Liver (tissue), 9 donors: ENCODE measurements around the gene STX11. TPM values are rescaled to one million over a fixed set of nuclear protein-coding genes. Genes with fewer than 3 reads are reported as not detected.

Experiments
- DNase-seq: peaks from one replicate; pipeline ENCODE4 v3.0.0-alpha.2; 2017; ENCODE audit warnings: low spot score
- H3K27ac ChIP-seq, 2 donors: one replicate each; pipeline ENCODE4 v1.7.0; 2013; ENCODE audit warnings: inconsistent platforms in 2 of 2, low read length in 2 of 2, control low read depth in 1 of 2, low read depth in 1 of 2, mild to moderate bottlenecking in 1 of 2
- H3K27me3 ChIP-seq, 4 donors: one replicate each; pipeline versions ENCODE4 v1.6.1 to v1.7.0; 2013; ENCODE audit warnings: low read length in 3 of 4, inconsistent platforms in 1 of 4, mild to moderate bottlenecking in 1 of 4, moderate library complexity in 1 of 4; ENCODE audit not compliant: control insufficient read depth in 4 of 4, insufficient read depth in 4 of 4
- H3K36me3 ChIP-seq, 4 donors: one replicate each; pipeline versions ENCODE4 v1.6.1 to v1.7.0; 2013; ENCODE audit warnings: low read length in 3 of 4, mild to moderate bottlenecking in 3 of 4, low read depth in 1 of 4, moderate library complexity in 1 of 4; ENCODE audit not compliant: control insufficient read depth in 4 of 4, insufficient read depth in 3 of 4
- H3K4me1 ChIP-seq, 4 donors: one replicate each; pipeline versions ENCODE4 v1.6.1 to v1.7.0; 2013; ENCODE audit warnings: low read length in 3 of 4, mild to moderate bottlenecking in 3 of 4, moderate library complexity in 1 of 4; ENCODE audit not compliant: control insufficient read depth in 4 of 4, insufficient read depth in 4 of 4
- H3K4me3 ChIP-seq, 3 donors: one replicate each; pipeline versions ENCODE4 v1.6.1 to v1.7.0; 2013; ENCODE audit warnings: low read length in 3 of 3, control low read depth in 1 of 3, low read depth in 1 of 3, mild to moderate bottlenecking in 1 of 3
- H3K9ac ChIP-seq, 2 donors: one replicate each; pipeline ENCODE4 v1.7.0; 2013; ENCODE audit warnings: low read length in 2 of 2, mild to moderate bottlenecking in 2 of 2, moderate library complexity in 2 of 2, control low read depth in 1 of 2, low read depth in 1 of 2
- H3K9me3 ChIP-seq, 4 donors: one replicate each; pipeline versions ENCODE4 v1.6.1 to v1.7.0; 2013; ENCODE audit warnings: low read length in 3 of 4; ENCODE audit not compliant: control insufficient read depth in 4 of 4
- EGR1 ChIP-seq, 2 donors: IDR thresholded peaks; 2 replicates each; pipeline ENCODE4 v1.6.1; 2016 to 2018; ENCODE audit warnings: antibody characterized with exemption in 2 of 2, low read depth in 2 of 2
- FOXA1 ChIP-seq: IDR thresholded peaks from 2 replicates; pipeline ENCODE4 v1.6.1; 2016; ENCODE audit warnings: antibody characterized with exemption
- FOXA2 ChIP-seq: IDR thresholded peaks from 2 replicates; pipeline ENCODE4 v1.6.1; 2016; ENCODE audit warnings: antibody characterized with exemption
- GABPA ChIP-seq, 2 donors: IDR thresholded peaks in 1 of 2; conservative IDR thresholded peaks in 1 of 2; 2 replicates each; pipeline ENCODE4 v1.6.1; 2016; ENCODE audit warnings: antibody characterized with exemption in 2 of 2, mild to moderate bottlenecking in 1 of 2, moderate library complexity in 1 of 2
- HNF4A ChIP-seq, 2 donors: conservative IDR thresholded peaks; 2 replicates each; pipeline ENCODE4 v1.6.1; 2016; ENCODE audit warnings: antibody characterized with exemption in 2 of 2, mild to moderate bottlenecking in 2 of 2
- HNF4G ChIP-seq: IDR thresholded peaks from 2 replicates; pipeline ENCODE4 v1.6.1; 2016; ENCODE audit warnings: antibody characterized with exemption
- JUND ChIP-seq, 2 donors: IDR thresholded peaks; 2 replicates each; pipeline ENCODE4 v1.6.1; 2016; ENCODE audit warnings: antibody characterized with exemption in 2 of 2
- NR2F2 ChIP-seq: IDR thresholded peaks from 2 replicates; pipeline ENCODE4 v1.6.1; 2016; ENCODE audit warnings: antibody characterized with exemption
- RAD21 ChIP-seq, 2 donors: IDR thresholded peaks; 2 replicates each; pipeline ENCODE4 v1.6.1; 2016; ENCODE audit warnings: antibody characterized with exemption in 2 of 2, mild to moderate bottlenecking in 2 of 2
- RXRA ChIP-seq, 2 donors: IDR thresholded peaks; 2 replicates each; pipeline ENCODE4 v1.6.1; 2017 to 2018; ENCODE audit warnings: antibody characterized with exemption in 2 of 2, mild to moderate bottlenecking in 1 of 2
- SP1 ChIP-seq: IDR thresholded peaks from 2 replicates; pipeline ENCODE4 v1.6.1; 2018; ENCODE audit warnings: antibody characterized with exemption, mild to moderate bottlenecking
- TAF1 ChIP-seq: conservative IDR thresholded peaks from 2 replicates; pipeline ENCODE4 v1.6.1; 2016; ENCODE audit warnings: antibody characterized with exemption, mild to moderate bottlenecking
- WGBS: extraction: QIAGEN DNeasy Blood & Tissue Kit; methylation state at CpG from one replicate; pipeline ENCODE4 v1.1.7; 2013; 5-methylcytosine and 5-hydroxymethylcytosine counted together
- polyA plus RNA-seq, 2 donors: library from polyadenylated mRNA; stranded (reverse) in 1 of 2; unstranded in 1 of 2; fragments of 200-250 nt in 1 of 2; fragments of >200 nt in 1 of 2; fragmentation: Nextera tagmentation in 1 of 2; extraction: Ambion mirVana in 1 of 2; gene quantifications; one replicate each; pipeline versions ENCODE4 v1.2.1 to v1.2.3, GENCODE V29; 2013 to 2015
- total RNA-seq, 2 donors: library from RNA; depleted of rRNA; stranded (reverse); fragments of >200 nt; gene quantifications; one replicate each; pipeline ENCODE4 v1.2.3, GENCODE V29; 2014
- TF ChIP-seq, protein P1 (sequence below): IDR thresholded peaks from 2 replicates; pipeline ENCODE4 v1.6.1; 2016; ENCODE audit warnings: antibody characterized with exemption
- TF ChIP-seq, protein P2 (sequence below): fragments of 150-350 bp; IDR thresholded peaks from 2 replicates; pipeline ENCODE4 v1.5.1; 2017; ENCODE audit warnings: improper control_type of control experiment, low read depth, low read length; ENCODE audit not compliant: missing input control
- TF ChIP-seq, protein P3 (sequence below): IDR thresholded peaks from 2 replicates; pipeline ENCODE4 v1.6.1; 2016; ENCODE audit warnings: antibody characterized with exemption
- TF ChIP-seq, protein P4 (sequence below): IDR thresholded peaks from 2 replicates; pipeline ENCODE4 v1.6.1; 2016; ENCODE audit warnings: antibody characterized with exemption
- TF ChIP-seq, protein P5 (sequence below): IDR thresholded peaks from 2 replicates; pipeline ENCODE4 v1.6.1; 2016; ENCODE audit warnings: antibody characterized with exemption, mild to moderate bottlenecking
- donor health status: healthy.
- donor health status: healthy.
- donor health status: healthy.
- donor health status: healthy.
- donor health status: healthy.

The STX11 gene
- total and polyA plus RNA-seq, 4 donors = 1.3 to 4.9 (median 3.4) TPM

DNA sequence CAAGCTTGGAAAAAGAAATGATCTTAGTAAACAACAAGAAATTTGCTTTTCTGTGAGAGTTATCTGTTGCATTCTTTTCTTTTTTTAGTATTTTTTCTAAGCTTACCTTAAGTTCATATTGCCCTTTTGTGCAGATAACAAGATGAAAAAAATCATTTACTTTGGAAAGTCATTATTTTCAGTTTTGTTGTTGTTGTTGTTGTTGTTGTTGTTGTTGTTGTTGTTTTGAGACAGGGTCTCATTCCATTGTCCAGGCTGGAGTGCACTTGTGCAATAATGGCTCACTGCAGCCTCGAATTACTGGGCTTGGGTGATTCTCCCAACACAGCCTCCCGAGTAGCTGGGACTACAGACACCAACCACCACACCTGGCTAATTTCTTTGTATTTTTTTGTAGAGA is 8.8 kb upstream of the STX11 start:
- TF ChIP-seq, protein P1, sequence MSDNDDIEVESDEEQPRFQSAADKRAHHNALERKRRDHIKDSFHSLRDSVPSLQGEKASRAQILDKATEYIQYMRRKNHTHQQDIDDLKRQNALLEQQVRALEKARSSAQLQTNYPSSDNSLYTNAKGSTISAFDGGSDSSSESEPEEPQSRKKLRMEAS = no peak
- TF ChIP-seq JUND (IDR thresholded peaks at IDR 0.05) (no peak), RXRA (IDR thresholded peaks at IDR 0.05) (no peak), NR2F2 (no peak), RAD21 (IDR thresholded peaks at IDR 0.05) (no peak), SP1 (no peak), GABPA (IDR thresholded peaks at IDR 0.05 in 1 of 2, conservative IDR thresholded peaks at IDR 0.05 in 1 of 2) (no peak), FOXA1 (no peak), HNF4A (conservative IDR thresholded peaks at IDR 0.05) (no peak), HNF4G (no peak), TAF1 (no peak), FOXA2 (no peak), EGR1 (IDR thresholded peaks at IDR 0.05; ENCODE audit: low read depth in 2 of 2) (no peak)
- TF ChIP-seq, protein P2, sequence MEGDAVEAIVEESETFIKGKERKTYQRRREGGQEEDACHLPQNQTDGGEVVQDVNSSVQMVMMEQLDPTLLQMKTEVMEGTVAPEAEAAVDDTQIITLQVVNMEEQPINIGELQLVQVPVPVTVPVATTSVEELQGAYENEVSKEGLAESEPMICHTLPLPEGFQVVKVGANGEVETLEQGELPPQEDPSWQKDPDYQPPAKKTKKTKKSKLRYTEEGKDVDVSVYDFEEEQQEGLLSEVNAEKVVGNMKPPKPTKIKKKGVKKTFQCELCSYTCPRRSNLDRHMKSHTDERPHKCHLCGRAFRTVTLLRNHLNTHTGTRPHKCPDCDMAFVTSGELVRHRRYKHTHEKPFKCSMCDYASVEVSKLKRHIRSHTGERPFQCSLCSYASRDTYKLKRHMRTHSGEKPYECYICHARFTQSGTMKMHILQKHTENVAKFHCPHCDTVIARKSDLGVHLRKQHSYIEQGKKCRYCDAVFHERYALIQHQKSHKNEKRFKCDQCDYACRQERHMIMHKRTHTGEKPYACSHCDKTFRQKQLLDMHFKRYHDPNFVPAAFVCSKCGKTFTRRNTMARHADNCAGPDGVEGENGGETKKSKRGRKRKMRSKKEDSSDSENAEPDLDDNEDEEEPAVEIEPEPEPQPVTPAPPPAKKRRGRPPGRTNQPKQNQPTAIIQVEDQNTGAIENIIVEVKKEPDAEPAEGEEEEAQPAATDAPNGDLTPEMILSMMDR = no peak
- TF ChIP-seq, protein P3, sequence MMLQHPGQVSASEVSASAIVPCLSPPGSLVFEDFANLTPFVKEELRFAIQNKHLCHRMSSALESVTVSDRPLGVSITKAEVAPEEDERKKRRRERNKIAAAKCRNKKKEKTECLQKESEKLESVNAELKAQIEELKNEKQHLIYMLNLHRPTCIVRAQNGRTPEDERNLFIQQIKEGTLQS = no peak
- TF ChIP-seq, protein P4, sequence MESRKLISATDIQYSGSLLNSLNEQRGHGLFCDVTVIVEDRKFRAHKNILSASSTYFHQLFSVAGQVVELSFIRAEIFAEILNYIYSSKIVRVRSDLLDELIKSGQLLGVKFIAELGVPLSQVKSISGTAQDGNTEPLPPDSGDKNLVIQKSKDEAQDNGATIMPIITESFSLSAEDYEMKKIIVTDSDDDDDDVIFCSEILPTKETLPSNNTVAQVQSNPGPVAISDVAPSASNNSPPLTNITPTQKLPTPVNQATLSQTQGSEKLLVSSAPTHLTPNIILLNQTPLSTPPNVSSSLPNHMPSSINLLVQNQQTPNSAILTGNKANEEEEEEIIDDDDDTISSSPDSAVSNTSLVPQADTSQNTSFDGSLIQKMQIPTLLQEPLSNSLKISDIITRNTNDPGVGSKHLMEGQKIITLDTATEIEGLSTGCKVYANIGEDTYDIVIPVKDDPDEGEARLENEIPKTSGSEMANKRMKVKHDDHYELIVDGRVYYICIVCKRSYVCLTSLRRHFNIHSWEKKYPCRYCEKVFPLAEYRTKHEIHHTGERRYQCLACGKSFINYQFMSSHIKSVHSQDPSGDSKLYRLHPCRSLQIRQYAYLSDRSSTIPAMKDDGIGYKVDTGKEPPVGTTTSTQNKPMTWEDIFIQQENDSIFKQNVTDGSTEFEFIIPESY = no peak
- TF ChIP-seq, protein P5, sequence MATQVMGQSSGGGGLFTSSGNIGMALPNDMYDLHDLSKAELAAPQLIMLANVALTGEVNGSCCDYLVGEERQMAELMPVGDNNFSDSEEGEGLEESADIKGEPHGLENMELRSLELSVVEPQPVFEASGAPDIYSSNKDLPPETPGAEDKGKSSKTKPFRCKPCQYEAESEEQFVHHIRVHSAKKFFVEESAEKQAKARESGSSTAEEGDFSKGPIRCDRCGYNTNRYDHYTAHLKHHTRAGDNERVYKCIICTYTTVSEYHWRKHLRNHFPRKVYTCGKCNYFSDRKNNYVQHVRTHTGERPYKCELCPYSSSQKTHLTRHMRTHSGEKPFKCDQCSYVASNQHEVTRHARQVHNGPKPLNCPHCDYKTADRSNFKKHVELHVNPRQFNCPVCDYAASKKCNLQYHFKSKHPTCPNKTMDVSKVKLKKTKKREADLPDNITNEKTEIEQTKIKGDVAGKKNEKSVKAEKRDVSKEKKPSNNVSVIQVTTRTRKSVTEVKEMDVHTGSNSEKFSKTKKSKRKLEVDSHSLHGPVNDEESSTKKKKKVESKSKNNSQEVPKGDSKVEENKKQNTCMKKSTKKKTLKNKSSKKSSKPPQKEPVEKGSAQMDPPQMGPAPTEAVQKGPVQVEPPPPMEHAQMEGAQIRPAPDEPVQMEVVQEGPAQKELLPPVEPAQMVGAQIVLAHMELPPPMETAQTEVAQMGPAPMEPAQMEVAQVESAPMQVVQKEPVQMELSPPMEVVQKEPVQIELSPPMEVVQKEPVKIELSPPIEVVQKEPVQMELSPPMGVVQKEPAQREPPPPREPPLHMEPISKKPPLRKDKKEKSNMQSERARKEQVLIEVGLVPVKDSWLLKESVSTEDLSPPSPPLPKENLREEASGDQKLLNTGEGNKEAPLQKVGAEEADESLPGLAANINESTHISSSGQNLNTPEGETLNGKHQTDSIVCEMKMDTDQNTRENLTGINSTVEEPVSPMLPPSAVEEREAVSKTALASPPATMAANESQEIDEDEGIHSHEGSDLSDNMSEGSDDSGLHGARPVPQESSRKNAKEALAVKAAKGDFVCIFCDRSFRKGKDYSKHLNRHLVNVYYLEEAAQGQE = no peak
- no peak overlapping the region for H3K4me3 ChIP-seq

DNA sequence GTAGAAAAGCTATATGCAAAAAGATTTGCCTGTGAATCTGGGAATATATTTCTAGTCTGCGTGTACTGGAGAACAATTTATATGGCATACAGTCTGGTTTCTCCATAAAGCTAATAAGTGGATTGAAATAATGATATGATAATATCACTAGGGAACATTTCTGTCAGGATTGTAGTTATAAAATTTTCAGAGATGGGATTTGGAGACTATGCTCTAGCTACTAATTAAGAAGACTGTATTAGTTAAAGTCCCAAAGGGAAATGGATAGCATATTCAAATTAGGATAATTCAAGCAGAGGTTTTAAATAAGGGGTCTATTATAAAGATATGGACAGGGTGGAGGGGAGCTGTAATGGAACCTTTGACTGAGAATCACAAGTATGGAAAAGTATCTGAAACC is 7.2 kb upstream of the STX11 start:
- H3K27me3 ChIP-seq = no peaks in the 10 kb centered on the region
- WGBS = 98% methylated on average over 1 of the region's 1 CpG
- DNase-seq = no peak
- TF ChIP-seq HNF4A (conservative IDR thresholded peaks at IDR 0.05) (no peak), JUND (IDR thresholded peaks at IDR 0.05) (no peak), RXRA (IDR thresholded peaks at IDR 0.05) (no peak), GABPA (IDR thresholded peaks at IDR 0.05 in 1 of 2, conservative IDR thresholded peaks at IDR 0.05 in 1 of 2) (no peak), FOXA1 (no peak), SP1 (no peak), HNF4G (no peak)
- TF ChIP-seq, protein P1 = no peak
- TF ChIP-seq, protein P4 = no peak
- TF ChIP-seq, protein P5 = no peak
- TF ChIP-seq, protein P3 = no peak

More for the DNA sequence above, 8.8 kb upstream of the STX11 start:
- Histone ChIP-seq H3K27me3 (no peaks in the 10 kb centered on the region), H3K9me3 (no peaks in the 10 kb centered on the region), H3K4me1 (no peaks in the 10 kb centered on the region), H3K36me3 (no peaks in the 10 kb centered on the region), H3K9ac (no peak overlapping the region), H3K27ac (no peak overlapping the region)
- WGBS = 85% methylated on average over 2 of the region's 2 CpGs
- DNase-seq = no peak

More for the DNA sequence above, 7.2 kb upstream of the STX11 start:
- Histone ChIP-seq H3K36me3 (no peaks in the 10 kb centered on the region), H3K9ac (no peak overlapping the region), H3K4me3 (no peak overlapping the region), H3K27ac (no peak overlapping the region), H3K9me3 (no peaks in the 10 kb centered on the region), H3K4me1 (no peaks in the 10 kb centered on the region)
